Thyroid gland (tissue), 4 donors: Measurements from ENCODE around the gene IRAK4. TPM values are rescaled to one million over a fixed set of nuclear protein-coding genes. Genes with fewer than 3 reads are reported as not detected.
"Not testable (repeated sequence)": the region's sequence is repeated elsewhere in the genome, so short reads cannot be mapped to it uniquely, and the experiment has no call there.

Source experiments
- DNase-seq, 2 donors: peaks; one replicate each; pipeline ENCODE4 v3.0.0-alpha.2; 2019
- H3K27ac ChIP-seq, 3 donors: fragments of 200-600 bp; sonication (generic); 1 replicate in 2 of 3; 2 replicates in 1 of 3; pipeline ENCODE4 v1.5.1; 2016 to 2019; ENCODE audit warnings: mild to moderate bottlenecking in 1 of 3, moderate library complexity in 1 of 3
- H3K27me3 ChIP-seq: fragments of 200-600 bp; sonication (generic); one replicate; pipeline ENCODE4 v1.5.1; 2019
- H3K36me3 ChIP-seq, 2 donors: fragments of 200-600 bp; sonication (generic); one replicate each; pipeline ENCODE4 v1.5.1; 2016 to 2019
- H3K4me1 ChIP-seq, 2 donors: fragments of 200-600 bp; sonication (generic); one replicate each; pipeline ENCODE4 v1.5.1; 2017 to 2019
- H3K4me3 ChIP-seq, 3 donors: fragments of 200-600 bp; sonication (generic); replicated peaks in 1 of 3; 1 replicate in 2 of 3; 2 replicates in 1 of 3; pipeline ENCODE4 v1.5.1; 2016; ENCODE audit warnings: mild to moderate bottlenecking in 1 of 3
- H3K9me3 ChIP-seq: fragments of 200-600 bp; sonication (generic); one replicate; pipeline ENCODE4 v1.5.1; 2017
- POLR2A ChIP-seq, 2 donors: fragments of 450-650 bp; IDR thresholded peaks; one replicate each; pipeline ENCODE4 v1.6.1; 2017; ENCODE audit warnings: antibody characterized with exemption in 2 of 2, mild to moderate bottlenecking in 2 of 2, moderate library complexity in 1 of 2
- WGBS, 2 donors: methylation state at CpG; one replicate each; pipeline ENCODE4 v1.1.5; 2017; 5-methylcytosine and 5-hydroxymethylcytosine counted together
- intact Hi-C: fragments of 100-400 bp; cut with DNase I; formaldehyde crosslinking; loops from one replicate; pipeline ENCODE4 v1.15.1; 2023
- total RNA-seq, 4 donors: library from RNA; depleted of rRNA; stranded (reverse); fragments of >200 nt; gene quantifications; one replicate each; pipeline ENCODE4 v1.2.3, GENCODE V29; 2016
- TF ChIP-seq, protein P1 (sequence below), 6 experiments: fragments of 200-600 bp in 3 of 6; fragments of 450-650 bp in 3 of 6; sonication (generic) in 3 of 6; IDR thresholded peaks; one replicate each; pipeline ENCODE4 v1.5.1; 2016 to 2019; ENCODE audit warnings: antibody characterized with exemption in 6 of 6, mild to moderate bottlenecking in 2 of 6, inconsistent platforms in 1 of 6, moderate library complexity in 1 of 6

The IRAK4 gene
- total RNA-seq, 4 donors from 2014 or later: 36.1 to 56.2 (median 45.4) TPM

DNA sequence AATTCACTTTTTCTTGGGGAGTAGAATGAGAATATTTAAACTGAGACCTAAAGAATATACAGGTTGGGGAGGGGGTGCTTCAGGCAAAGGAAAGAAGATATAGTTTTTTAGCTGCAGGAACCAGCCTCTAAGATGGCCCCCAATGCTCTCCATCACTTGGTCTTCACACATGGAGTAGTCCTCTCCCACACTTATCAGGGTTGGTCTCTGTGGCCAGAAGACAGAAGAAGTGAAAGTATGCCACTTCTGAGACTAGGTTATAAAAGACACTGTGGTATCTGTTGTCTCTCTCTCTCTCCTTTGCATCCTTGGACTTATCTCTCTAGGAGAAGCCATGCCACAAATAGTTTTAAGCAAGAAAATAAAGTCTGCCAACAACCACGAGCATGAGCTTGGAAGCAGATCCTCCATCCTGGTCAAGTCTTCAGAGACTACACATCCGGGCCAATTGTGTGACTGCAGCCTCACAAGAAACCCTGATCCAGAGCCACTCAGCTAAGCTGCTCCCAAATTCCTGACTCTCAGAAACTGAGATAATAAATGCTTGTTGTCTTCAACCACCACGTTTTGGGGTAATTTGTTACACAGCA is 18.1 kb upstream of the IRAK4 start:
- intact Hi-C loops: no loop called here
- Histone ChIP-seq H3K36me3 (peaks cover 0 to 10% of the 10 kb centered on the region in 2 donors), H3K27me3 (no peaks in the 10 kb centered on the region), H3K9me3 (no peaks in the 10 kb centered on the region), H3K4me1 (no peaks in the 10 kb centered on the region), H3K4me3 (no peak overlapping the region), H3K27ac (no peak overlapping the region)
- no peak for TF ChIP-seq POLR2A (IDR thresholded peaks at IDR 0.05)
- TF ChIP-seq, protein P1, sequence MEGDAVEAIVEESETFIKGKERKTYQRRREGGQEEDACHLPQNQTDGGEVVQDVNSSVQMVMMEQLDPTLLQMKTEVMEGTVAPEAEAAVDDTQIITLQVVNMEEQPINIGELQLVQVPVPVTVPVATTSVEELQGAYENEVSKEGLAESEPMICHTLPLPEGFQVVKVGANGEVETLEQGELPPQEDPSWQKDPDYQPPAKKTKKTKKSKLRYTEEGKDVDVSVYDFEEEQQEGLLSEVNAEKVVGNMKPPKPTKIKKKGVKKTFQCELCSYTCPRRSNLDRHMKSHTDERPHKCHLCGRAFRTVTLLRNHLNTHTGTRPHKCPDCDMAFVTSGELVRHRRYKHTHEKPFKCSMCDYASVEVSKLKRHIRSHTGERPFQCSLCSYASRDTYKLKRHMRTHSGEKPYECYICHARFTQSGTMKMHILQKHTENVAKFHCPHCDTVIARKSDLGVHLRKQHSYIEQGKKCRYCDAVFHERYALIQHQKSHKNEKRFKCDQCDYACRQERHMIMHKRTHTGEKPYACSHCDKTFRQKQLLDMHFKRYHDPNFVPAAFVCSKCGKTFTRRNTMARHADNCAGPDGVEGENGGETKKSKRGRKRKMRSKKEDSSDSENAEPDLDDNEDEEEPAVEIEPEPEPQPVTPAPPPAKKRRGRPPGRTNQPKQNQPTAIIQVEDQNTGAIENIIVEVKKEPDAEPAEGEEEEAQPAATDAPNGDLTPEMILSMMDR (IDR thresholded peaks at IDR 0.05): no peak
- 71 to 83% methylated on average over 3 of the region's 3 CpGs for WGBS, 2 donors
- no peak for DNase-seq

DNA sequence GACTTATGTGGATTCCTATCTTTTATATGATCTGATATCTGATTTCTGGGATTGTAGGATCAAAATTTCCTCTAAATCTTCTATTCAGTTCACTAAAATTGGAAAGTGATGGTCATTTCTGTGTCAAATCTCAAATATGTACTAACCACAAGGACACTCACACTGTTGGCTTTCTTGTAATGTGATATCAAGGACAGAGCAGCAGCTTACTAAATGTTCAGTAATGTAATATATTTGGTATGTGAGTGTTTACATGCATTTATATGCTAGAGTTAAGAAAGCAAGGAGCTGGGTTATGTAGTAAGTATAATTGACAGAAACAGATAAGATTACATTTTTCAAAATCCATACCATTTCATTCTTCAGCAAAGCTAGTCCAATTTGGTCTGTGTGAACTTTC is 16.6 kb upstream of the IRAK4 start:
- Histone ChIP-seq H3K27ac (no peak overlapping the region), H3K36me3 (no peaks in the 10 kb centered on the region), H3K9me3 (no peaks in the 10 kb centered on the region), H3K4me3 (no peak overlapping the region), H3K27me3 (no peaks in the 10 kb centered on the region), H3K4me1 (no peaks in the 10 kb centered on the region)
- TF ChIP-seq, protein P1 (IDR thresholded peaks at IDR 0.05): no peak
- TF ChIP-seq POLR2A (IDR thresholded peaks at IDR 0.05): no peak
- no peak for DNase-seq
- intact Hi-C loops: no loop called here

DNA sequence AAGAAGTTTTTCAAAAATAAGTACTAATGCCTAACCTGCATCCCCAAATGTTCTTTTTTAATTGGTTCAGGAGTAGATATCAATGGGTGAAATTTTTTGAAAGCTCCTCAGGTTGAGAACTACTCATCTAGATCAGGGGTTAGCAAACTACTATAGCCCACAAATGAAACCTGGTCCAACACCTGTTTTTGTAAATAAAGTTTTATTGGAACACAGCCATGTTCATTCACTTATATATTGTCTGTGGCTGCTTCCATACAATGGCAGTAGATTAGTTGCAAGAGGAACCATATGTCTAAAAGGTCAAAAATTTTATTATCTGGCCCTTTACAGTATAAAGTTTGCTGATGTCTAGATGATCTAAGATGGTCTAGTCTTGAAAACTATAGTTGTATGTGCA is 13.9 kb upstream of the IRAK4 start:
- intact Hi-C loops: no loop called here
- TF ChIP-seq POLR2A (IDR thresholded peaks at IDR 0.05): no peak
- TF ChIP-seq, protein P1 (IDR thresholded peaks at IDR 0.05): no peak
- H3K4me1 ChIP-seq: no peaks in the 10 kb centered on the region
- H3K27me3 ChIP-seq: no peaks in the 10 kb centered on the region
- H3K27ac ChIP-seq: no peak overlapping the region
- no peak overlapping the region for H3K4me3 ChIP-seq
- H3K9me3 ChIP-seq: no peaks in the 10 kb centered on the region
- DNase-seq: no peak
- H3K36me3 ChIP-seq: no peaks in the 10 kb centered on the region

DNA sequence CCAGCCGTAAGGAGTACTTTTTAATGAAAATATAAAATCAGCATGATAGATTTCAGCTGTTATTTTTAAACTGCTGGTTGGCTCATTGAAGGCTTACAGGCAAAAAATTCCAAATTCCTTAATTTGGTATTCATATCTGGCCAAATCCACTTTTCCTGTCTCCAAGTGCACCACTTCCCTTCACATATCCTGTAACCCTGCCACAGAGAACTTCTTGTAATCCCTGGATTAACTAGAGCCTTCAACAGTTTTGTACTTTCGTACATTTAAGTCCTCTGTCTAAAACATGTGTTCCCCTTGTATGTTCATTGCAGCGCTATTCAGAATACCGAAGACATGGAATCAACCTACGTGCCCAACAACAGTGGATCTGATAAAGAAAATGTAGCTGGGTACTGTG is 9.7 kb upstream of the IRAK4 start:
- Histone ChIP-seq H3K27ac (no peak overlapping the region), H3K27me3 (no peaks in the 10 kb centered on the region), H3K36me3 (no peaks in the 10 kb centered on the region), H3K9me3 (no peaks in the 10 kb centered on the region), H3K4me3 (no peak overlapping the region), H3K4me1 (peaks cover 0 to 12% of the 10 kb centered on the region in 2 donors)
- intact Hi-C loops: no loop called here
- TF ChIP-seq, protein P1 (IDR thresholded peaks at IDR 0.05): no peak
- no peak for TF ChIP-seq POLR2A (IDR thresholded peaks at IDR 0.05)
- DNase-seq: no peak
- WGBS, 2 donors: 97% methylated on average over 5 of the region's 5 CpGs

DNA sequence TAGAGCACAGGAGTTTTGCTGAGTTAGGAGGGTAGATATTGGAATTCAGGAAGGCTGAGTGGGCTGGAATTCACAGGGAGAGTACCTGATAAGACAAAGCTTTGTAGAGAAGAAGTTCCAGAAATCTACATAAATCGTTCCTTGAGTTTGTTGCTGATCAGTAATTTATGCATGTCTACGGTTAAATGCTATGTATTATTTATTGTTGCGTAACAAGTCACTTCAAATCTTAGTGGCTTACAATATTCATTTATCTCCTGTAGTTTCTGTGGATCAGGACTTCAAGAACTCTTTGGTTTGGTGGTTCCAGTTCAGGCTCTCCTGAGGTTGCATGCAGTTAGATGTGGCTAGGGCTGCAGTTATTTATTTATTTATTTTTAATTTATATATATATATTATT is 7.9 kb upstream of the IRAK4 start:
- no peak for DNase-seq
- intact Hi-C loops: no loop called here
- WGBS, 2 donors: 80 to 90% methylated on average over 3 of the region's 3 CpGs

DNA sequence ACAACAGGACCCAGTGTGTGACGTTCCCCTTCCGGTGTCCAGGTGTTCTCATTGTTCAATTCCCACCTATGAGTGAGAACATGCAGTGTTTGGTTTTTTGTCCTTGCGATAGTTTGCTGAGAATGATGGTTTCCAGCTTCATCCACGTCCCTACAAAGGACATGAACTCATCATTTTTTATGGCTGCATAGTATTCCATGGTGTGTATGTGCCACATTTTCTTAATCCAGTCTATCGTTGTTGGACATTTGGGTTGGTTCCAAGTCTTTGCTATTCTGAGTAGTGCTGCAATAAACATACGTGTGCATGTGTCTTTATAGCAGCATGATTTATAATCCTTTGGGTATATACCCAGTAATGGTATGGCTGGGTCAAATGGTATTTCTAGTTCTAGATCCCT is 7.4 kb upstream of the IRAK4 start:
- WGBS, 2 donors: 94 to 96% methylated on average over 3 to 6 of the region's 6 CpGs
- H3K27me3 ChIP-seq, H3K36me3 ChIP-seq, intact Hi-C loops, DNase-seq, H3K4me3 ChIP-seq, H3K9me3 ChIP-seq, H3K27ac ChIP-seq: not testable (repeated sequence)
- peaks cover 0 to 13% of the 10 kb centered on the region in 2 donors for H3K4me1 ChIP-seq

More for the DNA sequence above, 7.9 kb upstream of the IRAK4 start:
- peaks cover 0 to 13% of the 10 kb centered on the region in 2 donors for H3K4me1 ChIP-seq
- TF ChIP-seq, protein P1 (IDR thresholded peaks at IDR 0.05): no peak
- TF ChIP-seq POLR2A (IDR thresholded peaks at IDR 0.05): no peak
- no peak overlapping the region for H3K4me3 ChIP-seq
- H3K9me3 ChIP-seq: no peaks in the 10 kb centered on the region
- H3K27ac ChIP-seq: no peak overlapping the region
- H3K36me3 ChIP-seq: no peaks in the 10 kb centered on the region
- H3K27me3 ChIP-seq: no peaks in the 10 kb centered on the region
